Measurements from ENCODE around the gene PTMA.

GRCh38 chr2:231701456-231702373 is 6.6 kb upstream of the PTMA start:
- no peak for TF ChIP-seq CTCF (conservative IDR thresholded peaks at IDR 0.05; ENCODE audit: low read depth, low read length)
- TF ChIP-seq EZH2phosphoT487 (IDR thresholded peaks at IDR 0.05; ENCODE audit: borderline replicate concordance, low read length), result no peak
